GM18505 (cell line): ENCODE data around the gene LGALS3BP.
"Not testable (repeated sequence)": the region's sequence is repeated elsewhere in the genome, so short reads cannot be mapped to it uniquely, and the experiment has no call there.

ENCODE experiments used
- ATAC-seq: cut with Tn5 transposase; IDR thresholded peaks from one replicate; pipeline ENCODE4 v1.9.1; 2021; ENCODE audit not compliant: unreplicated experiment
- POLR2A ChIP-seq: IDR thresholded peaks from 4 replicates; pipeline ENCODE4 v1.6.1; 2011; ENCODE audit warnings: borderline replicate concordance; ENCODE audit not compliant: insufficient read depth, insufficient read length; ENCODE audit errors: extremely low read depth

LGALS3BP gene

GRCh38 chr17:78966123-78966813, 13.5 kb downstream of the LGALS3BP start:
- no peak for ATAC-seq
- no peak for TF ChIP-seq POLR2A

- no peak for ATAC-seq
Measured at GRCh38 chr17:78965491-78965924, 14.2 kb downstream of the LGALS3BP start.

GRCh38 chr17:78963378-78963777, 16.3 kb downstream of the LGALS3BP start:
- no peak for ATAC-seq
- no peak for TF ChIP-seq POLR2A

More at GRCh38 chr17:78965491-78965924, 14.2 kb downstream of the LGALS3BP start:
- no peak for TF ChIP-seq POLR2A

GRCh38 chr17:78962984-78963348, 16.8 kb downstream of the LGALS3BP start:
- ATAC-seq = not testable (repeated sequence)

- ATAC-seq = no peak
- TF ChIP-seq POLR2A = no peak
Measured at GRCh38 chr17:78962345-78962983, 17.3 kb downstream of the LGALS3BP start.

GRCh38 chr17:78961571-78961970, 18.2 kb downstream of the LGALS3BP start:
- no peak for ATAC-seq
- TF ChIP-seq POLR2A = no peak

GRCh38 chr17:78960928-78961327, 18.8 kb downstream of the LGALS3BP start:
- no peak for TF ChIP-seq POLR2A
- ATAC-seq = no peak

- no peak for ATAC-seq
- TF ChIP-seq POLR2A = no peak
Measured at GRCh38 chr17:78959803-78960202, 19.9 kb downstream of the LGALS3BP start.

- no peak for TF ChIP-seq POLR2A
- no peak for ATAC-seq
Measured at GRCh38 chr17:78958641-78959127, 21.0 kb downstream of the LGALS3BP start.

GRCh38 chr17:78957128-78957527, 22.6 kb downstream of the LGALS3BP start:
- TF ChIP-seq POLR2A = no peak

GRCh38 chr17:78956254-78956653, 23.5 kb downstream of the LGALS3BP start:
- no peak for ATAC-seq
- TF ChIP-seq POLR2A = no peak

More at GRCh38 chr17:78957128-78957527, 22.6 kb downstream of the LGALS3BP start:
- no peak for ATAC-seq

- TF ChIP-seq POLR2A = no peak
- no peak for ATAC-seq
Measured at GRCh38 chr17:78954684-78955083, 25.0 kb downstream of the LGALS3BP start.

- no peak for TF ChIP-seq POLR2A
- ATAC-seq = no peak
Measured at GRCh38 chr17:78953356-78954350, 26.1 kb downstream of the LGALS3BP start.
